HG02943 (cell line): ENCODE measurements around the gene GANAB.
"Not testable (repeated sequence)": the region's sequence is repeated elsewhere in the genome, so short reads cannot be mapped to it uniquely, and the experiment has no call there.

Experiments used
- ATAC-seq: cut with Tn5 transposase; IDR thresholded peaks from one replicate; pipeline ENCODE4 v1.9.1; 2021; ENCODE audit warnings: mild to moderate bottlenecking, low read depth, moderate library complexity; ENCODE audit not compliant: unreplicated experiment

Gene GANAB

DNA sequence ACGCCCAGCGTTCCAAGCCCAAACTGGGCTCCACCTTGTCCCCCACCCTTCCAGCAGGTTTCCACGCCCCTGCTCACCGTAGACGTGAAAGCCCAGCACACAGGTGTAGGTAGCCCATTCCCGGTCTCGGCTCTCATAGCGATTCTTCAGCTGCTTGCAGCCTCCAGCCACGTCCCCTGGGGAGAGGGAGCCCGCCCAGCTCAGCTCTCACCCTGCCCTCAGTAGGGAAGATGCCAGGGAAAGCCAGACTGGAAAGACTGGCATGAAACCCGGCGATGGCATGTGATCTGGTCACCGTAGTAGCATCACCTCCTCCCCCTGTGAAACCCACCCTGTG is 43.4 kb downstream of the GANAB start:
- ATAC-seq = no peak

DNA sequence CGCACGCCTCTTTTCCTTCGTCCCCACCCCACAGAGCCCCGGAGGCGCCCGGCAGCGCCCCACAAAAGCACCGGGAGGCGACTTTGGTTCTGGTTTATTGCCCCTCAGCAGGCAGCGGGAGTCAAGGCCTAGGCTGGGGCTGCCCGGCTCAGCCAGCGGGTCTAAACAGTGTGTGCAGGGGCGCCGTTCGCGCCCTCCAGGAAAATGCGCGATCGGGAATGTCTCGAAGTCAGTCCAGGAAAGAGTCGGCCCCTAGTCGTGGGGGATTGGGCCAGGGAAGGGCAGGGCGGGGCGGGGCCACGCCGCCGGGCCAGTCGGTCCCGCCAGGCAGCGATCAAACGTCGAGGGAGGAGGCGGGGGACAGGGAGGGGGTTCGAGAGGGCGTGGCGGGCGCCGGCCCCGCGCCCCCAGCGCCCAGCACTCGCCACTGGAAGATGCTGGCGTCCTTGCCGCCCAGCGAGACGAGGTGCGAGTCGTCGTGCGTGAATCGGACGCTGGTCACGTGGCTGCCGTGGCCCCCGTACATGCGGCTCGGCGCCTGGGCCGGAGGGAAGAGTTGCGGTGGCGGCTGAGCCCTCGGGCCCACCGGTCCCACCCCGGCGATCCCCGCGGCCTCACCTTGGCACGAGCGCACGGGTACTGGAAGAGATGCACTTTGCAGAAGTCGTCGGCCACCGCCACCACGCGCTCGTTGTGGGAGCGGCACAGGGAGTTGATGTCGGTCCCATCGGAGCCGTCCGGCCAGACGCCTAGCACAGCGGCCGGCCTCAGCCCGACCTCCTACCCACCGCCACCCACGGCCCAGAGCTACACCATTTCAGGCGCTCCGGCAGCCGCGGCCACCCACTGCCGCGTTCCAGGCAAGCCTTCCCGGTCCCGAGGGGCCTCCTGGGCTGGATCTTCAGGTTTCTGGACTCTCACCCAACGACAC is 44.0 kb downstream of the GANAB start:
- no peak for ATAC-seq

GRCh38 chr11:62601372-62602140 is 44.9 kb downstream of the GANAB start, which contains the start of gene MTA2:
MTA2 (minus strand) TSS chr11:62601865; CDS start chr11:62601450, 415 bp downstream.
- ATAC-seq = peak; percentile 68

DNA sequence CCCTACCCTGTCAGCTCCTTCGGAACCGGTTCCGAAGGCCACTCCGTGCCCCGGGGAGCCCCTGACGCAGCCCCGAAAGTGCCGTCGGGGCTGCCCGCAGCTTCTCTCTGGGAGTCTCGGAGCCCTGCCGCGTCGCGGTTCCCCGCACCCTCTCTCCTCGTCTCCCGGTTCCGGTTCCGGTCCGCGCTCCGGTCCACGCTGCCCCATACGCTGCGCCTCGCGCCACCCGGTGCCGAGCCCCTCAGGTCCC is 45.4 kb downstream of the GANAB start:
- peak; percentile 10 for ATAC-seq

DNA sequence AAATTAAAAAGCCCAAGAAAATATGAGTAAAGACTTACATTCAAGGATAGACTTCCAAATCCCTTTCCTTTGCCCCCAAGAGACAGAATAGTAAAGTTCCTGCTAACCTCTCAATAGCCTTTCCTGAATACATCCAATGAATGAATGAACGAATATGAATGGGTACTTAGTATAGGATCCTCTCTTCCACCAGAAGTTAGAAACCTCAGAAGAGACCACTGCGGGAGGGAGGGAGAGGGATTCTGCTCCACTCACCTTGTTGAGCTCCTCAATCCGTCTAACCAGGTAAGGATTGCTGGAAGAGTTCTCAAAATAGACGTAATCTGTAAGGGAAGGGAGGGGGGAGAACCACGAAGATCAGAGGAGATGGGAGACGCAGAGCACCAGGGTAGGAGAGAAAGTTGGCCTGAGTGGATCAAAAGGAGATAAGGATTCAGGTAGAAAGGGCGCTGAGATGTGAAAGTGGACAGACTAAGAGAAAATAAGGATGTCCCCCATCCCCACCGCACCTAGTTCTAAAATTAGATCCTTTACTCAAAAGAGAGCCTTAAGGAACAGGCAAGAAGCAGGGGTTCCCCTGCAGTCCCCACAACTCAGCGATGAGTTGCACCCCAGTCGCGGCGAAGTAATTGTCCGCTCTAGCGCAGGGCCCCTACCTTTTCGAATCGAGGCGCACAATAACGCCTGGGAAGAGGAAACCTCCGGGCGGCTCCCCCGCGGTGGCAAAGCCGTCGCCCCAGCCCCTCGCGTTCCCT is 45.9 kb downstream of the GANAB start:
- ATAC-seq = no peak

DNA sequence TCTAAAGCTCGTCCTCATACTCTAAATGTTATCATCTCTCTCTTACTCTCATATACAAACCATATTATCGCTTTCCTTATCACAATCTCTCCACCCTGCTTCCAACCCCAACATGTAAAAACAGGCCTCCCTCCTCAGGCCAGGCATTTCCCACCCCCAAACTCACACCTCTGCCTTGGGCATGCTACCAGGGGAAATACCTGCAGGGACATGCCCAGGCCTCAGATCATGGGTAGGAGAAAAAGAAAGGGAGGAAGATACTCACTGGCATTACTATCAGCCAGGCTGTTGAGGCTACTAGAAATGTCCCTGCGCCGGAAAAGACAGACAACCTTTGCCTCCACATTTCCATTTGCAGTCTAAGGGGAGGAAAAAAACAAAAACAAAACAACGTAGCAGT is 46.5 kb downstream of the GANAB start:
- ATAC-seq = no peak

- peak; percentile 47 for ATAC-seq
Observed at GRCh38 chr11:62599069-62599696, 47.2 kb downstream of the GANAB start.

GRCh38 chr11:62595124-62595523 is 51.3 kb downstream of the GANAB start:
- no peak for ATAC-seq

GRCh38 chr11:62593434-62594044 is 52.9 kb downstream of the GANAB start:
- no peak for ATAC-seq

DNA sequence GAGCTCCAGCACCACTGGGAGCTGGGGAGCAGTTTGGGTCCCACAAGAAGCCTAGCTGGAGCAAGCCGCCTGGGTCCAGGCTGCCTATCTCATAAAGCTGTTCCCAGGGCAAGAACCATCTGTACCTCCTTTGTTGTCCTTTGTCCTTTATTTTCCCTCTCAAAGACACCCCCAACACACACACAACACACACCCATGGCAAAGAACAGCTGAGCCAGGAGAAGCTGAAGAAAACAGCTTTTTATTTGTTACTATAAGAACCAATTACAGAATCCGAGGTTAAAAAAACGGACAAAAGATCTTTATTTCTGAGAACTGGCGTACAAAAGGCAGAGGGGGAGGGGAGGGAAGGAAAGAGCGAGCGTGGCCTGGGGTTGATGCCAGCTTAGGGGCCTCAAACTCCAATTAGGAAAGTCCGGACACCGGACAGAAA is 53.4 kb downstream of the GANAB start:
- no peak for ATAC-seq

DNA sequence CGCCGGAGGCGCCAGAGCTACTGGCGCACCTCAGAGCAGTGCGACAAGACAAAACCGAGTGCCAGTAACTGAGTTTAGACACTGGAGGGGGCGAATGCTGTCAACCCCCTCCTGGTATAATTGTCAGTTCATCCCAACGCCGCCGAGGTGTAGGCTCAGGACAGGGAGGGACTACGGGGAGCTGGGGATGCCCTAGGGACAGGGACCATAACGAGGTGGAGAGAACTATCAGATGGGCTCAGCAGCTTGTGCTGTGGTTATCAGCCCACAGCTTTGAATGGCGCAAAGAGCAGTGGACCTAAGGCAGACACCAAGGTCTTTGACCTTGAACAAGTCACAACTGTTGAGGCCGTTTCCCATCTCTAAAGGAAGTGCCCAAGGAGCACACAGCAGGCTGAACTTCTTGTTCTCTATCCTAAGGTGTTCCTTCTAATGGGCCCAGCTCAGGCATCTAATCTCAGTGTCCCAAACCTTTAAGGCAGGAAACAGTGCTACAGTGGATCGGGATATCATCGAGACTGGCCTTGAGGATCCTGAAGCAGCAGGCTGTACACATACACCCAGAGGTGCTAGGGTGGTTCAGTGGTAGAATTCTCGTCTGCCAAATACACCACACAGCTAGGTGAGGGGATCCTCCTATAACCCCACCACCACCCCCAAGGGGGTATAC is 54.1 kb downstream of the GANAB start:
- ATAC-seq = no peak

DNA sequence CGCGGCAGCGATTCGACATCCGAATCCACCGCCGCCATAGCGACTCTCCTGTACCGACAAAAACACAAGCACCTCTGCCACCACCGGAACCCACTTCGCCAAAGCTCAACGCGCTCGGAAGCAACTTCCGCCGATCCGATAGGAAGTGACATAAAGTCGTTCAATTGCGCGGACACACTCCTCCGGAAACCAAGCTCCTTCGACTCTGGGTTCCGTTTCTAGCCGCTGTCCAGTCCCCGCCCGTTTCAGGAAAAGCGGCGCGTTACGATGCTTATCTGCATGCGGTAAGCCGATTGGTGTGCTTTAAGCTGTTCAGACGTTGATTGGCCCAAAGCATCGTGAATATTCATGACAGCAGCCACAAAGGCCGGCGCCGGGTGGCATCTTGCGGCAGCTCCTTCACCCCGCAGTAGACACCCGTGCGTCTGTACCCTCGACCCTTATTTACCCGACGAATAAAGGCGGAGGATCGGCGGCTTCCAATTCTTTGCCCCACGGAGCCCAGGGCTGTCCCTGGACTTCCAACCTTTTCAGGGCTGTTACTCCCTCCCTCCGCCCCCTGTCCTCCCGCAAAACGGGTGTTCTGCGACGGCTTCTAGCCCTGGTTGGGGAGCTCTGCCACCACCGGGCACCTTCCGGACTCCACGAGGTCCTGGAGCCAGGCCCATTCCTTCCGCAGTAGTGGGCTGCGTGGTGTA is 54.8 kb downstream of the GANAB start, which contains the start of gene TUT1:
Gene TUT1 (minus strand): TSS at position 76 of the 698 bp plus-strand sequence. CDS start 38 bp downstream, at position 38.
- peak; percentile 87 for ATAC-seq

- no peak for ATAC-seq
Observed at GRCh38 chr11:62588966-62589637, 57.3 kb downstream of the GANAB start.

- not testable (repeated sequence) for ATAC-seq
Observed at GRCh38 chr11:62585356-62585755, 61.1 kb downstream of the GANAB start.

DNA sequence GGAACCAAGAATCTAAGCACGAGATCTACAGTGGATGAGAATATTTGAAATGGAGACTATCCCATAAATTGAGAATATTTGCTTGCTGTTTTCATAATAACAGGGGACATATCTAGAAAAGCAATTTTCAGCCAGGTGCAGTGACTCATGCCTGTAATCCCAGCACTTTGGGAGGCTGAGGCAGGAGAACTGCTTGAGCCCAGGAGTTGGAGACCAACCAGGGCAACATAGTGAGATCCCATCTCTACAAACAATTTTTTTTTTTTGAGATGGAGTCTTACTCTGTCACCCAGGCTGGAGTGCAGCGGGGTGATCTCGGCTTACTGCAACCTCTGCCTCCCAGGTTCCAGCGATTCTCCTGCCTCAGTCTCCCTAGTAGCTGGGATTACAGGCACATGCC is 64.7 kb downstream of the GANAB start:
- not testable (repeated sequence) for ATAC-seq

- ATAC-seq = no peak
Observed at GRCh38 chr11:62580959-62581715, 65.3 kb downstream of the GANAB start.

DNA sequence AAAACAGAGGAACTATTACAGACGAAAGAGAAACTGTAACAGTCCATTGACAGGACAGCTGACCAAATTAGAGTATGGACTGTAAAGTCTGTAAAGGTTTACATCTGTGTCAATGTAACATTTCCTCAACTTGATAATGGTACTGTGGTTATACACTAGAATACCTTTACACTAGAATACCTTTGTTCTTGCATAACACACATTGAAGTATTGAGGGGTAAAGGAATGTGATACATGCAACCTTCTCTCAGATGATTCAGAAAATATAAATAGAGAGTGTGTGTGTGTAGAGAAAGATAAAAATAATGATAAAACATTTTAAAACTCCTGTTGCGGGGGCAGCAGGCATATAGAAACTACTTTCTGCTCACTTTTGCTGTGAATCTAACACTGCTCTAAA is 67.2 kb downstream of the GANAB start:
- ATAC-seq = no peak

- ATAC-seq = no peak
Observed at GRCh38 chr11:62578541-62578940, 67.9 kb downstream of the GANAB start.
